Measurements from ENCODE around the gene NAA15.

DNA sequence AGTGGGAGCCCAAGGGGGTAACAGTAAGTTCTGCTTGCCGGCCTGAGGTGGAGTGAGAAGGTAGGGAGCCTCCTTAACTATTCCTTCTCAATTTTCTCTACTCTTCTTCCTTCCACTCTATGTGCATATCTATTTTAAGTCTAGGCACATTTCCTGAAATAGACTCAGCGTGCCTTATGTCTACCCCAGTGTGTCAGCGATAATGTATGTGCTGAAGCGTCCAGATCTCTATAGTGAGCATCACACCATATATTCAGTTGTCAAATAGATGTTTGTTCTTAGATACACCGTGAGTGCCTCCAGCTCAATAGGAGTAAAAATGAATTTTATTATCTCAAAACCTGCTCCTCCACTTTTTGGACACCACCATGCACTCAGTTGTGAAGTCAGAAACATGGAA is 101.1 kb downstream of the NAA15 start:
- TF ChIP-seq, protein P1, sequence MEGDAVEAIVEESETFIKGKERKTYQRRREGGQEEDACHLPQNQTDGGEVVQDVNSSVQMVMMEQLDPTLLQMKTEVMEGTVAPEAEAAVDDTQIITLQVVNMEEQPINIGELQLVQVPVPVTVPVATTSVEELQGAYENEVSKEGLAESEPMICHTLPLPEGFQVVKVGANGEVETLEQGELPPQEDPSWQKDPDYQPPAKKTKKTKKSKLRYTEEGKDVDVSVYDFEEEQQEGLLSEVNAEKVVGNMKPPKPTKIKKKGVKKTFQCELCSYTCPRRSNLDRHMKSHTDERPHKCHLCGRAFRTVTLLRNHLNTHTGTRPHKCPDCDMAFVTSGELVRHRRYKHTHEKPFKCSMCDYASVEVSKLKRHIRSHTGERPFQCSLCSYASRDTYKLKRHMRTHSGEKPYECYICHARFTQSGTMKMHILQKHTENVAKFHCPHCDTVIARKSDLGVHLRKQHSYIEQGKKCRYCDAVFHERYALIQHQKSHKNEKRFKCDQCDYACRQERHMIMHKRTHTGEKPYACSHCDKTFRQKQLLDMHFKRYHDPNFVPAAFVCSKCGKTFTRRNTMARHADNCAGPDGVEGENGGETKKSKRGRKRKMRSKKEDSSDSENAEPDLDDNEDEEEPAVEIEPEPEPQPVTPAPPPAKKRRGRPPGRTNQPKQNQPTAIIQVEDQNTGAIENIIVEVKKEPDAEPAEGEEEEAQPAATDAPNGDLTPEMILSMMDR (tag by site-specific recombination; IDR thresholded peaks at IDR 0.05) = no peak
- TF ChIP-seq SP2 (tag by site-specific recombination; IDR thresholded peaks at IDR 0.05) (no peak), ZNF777 (tag by site-specific recombination; IDR thresholded peaks at IDR 0.05; ENCODE audit: borderline replicate concordance) (no peak), ZNF274 (IDR thresholded peaks at IDR 0.05; ENCODE audit: low read length) (no peak), ZNF274 (tag by site-specific recombination; IDR thresholded peaks at IDR 0.05; ENCODE audit: borderline replicate concordance) (no peak), ZNF202 (tag by site-specific recombination; IDR thresholded peaks at IDR 0.05; ENCODE audit: borderline replicate concordance) (no peak), KLF9 (tag by site-specific recombination; IDR thresholded peaks at IDR 0.05; ENCODE audit: low read depth) (no peak), ZBTB1 (tag by site-specific recombination; IDR thresholded peaks at IDR 0.05) (no peak), ZNF423 (tag by site-specific recombination; IDR thresholded peaks at IDR 0.05) (no peak)
- TF ChIP-seq, protein P2, sequence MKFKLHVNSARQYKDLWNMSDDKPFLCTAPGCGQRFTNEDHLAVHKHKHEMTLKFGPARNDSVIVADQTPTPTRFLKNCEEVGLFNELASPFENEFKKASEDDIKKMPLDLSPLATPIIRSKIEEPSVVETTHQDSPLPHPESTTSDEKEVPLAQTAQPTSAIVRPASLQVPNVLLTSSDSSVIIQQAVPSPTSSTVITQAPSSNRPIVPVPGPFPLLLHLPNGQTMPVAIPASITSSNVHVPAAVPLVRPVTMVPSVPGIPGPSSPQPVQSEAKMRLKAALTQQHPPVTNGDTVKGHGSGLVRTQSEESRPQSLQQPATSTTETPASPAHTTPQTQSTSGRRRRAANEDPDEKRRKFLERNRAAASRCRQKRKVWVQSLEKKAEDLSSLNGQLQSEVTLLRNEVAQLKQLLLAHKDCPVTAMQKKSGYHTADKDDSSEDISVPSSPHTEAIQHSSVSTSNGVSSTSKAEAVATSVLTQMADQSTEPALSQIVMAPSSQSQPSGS (tag by site-specific recombination; IDR thresholded peaks at IDR 0.05; ENCODE audit: low read depth) = no peak
